B cell (primary cell): Measurements from ENCODE around the gene MTHFD1L. TPM values are rescaled to one million over a fixed set of nuclear protein-coding genes. Genes with fewer than 3 reads are reported as not detected.

Experiments used
- ATAC-seq: fragments of 200-7000 bp; cut with Tn5 transposase; one replicate; pipeline ENCODE4 v1.10.0; 2021; ENCODE audit warnings: low read depth, mild to moderate bottlenecking, moderate number of reproducible peaks, moderate library complexity
- CTCF ChIA-PET: fragments of 350-600 bp; sonication (Branson Sonifier 250); formaldehyde crosslinking; loops from one replicate; lab custom pipeline; 2021; ENCODE audit warnings: antibody characterized with exemption, inconsistent platforms; lab: Charles Lee
- POLR2A ChIA-PET: fragments of 350-600 bp; sonication (Branson Sonifier 250); formaldehyde crosslinking; loops from one replicate; lab custom pipeline; 2021; ENCODE audit warnings: antibody characterized with exemption; lab: Charles Lee
- DNase-seq: peaks from one replicate; pipeline ENCODE4 v3.0.0; 2013
- H2AFZ ChIP-seq: 2 replicates; pipeline ENCODE4 v1.6.1; 2012; ENCODE audit warnings: mild to moderate bottlenecking, low read depth, low read length; ENCODE audit not compliant: insufficient read depth, poor library complexity, severe bottlenecking
- H3K27ac ChIP-seq, 2 donors: 1 replicate in 1 of 2; 2 replicates in 1 of 2; pipeline ENCODE4 v1.5.1; 2012 to 2013; ENCODE audit warnings: low read length in 2 of 2, mild to moderate bottlenecking in 2 of 2, moderate library complexity in 1 of 2
- H3K27me3 ChIP-seq, 4 experiments: fragments of 200-600 bp in 1 of 4; sonication (generic) in 1 of 4; replicated peaks in 1 of 4; 1 replicate in 2 of 4; 2 replicates in 2 of 4; pipeline versions ENCODE4 v1.6.1 to v1.7.0; 2013 to 2016; ENCODE audit warnings: low read length in 3 of 4, mild to moderate bottlenecking in 2 of 4, mixed read lengths in 1 of 4, moderate library complexity in 1 of 4; ENCODE audit not compliant: insufficient read depth in 4 of 4, control insufficient read depth in 3 of 4; ENCODE audit errors: control extremely low read depth in 1 of 4
- H3K36me3 ChIP-seq, 2 experiments: replicated peaks in 1 of 2; 1 replicate in 1 of 2; 2 replicates in 1 of 2; pipeline versions ENCODE4 v1.6.1 to v1.7.1; 2013; ENCODE audit warnings: low read length in 1 of 2; ENCODE audit not compliant: insufficient read depth in 2 of 2, control insufficient read depth in 1 of 2; ENCODE audit errors: control extremely low read depth in 1 of 2, extremely low read depth in 1 of 2
- H3K4me1 ChIP-seq, 2 donors: fragments of 200-600 bp in 1 of 2; sonication (generic) in 1 of 2; 1 replicate in 1 of 2; 2 replicates in 1 of 2; pipeline versions ENCODE4 v1.5.1 to v1.6.1; 2013 to 2017; ENCODE audit warnings: low read length in 2 of 2; ENCODE audit not compliant: control insufficient read depth in 2 of 2, insufficient read depth in 2 of 2
- H3K4me2 ChIP-seq: replicated peaks from 2 replicates; pipeline ENCODE3; 2012; ENCODE audit warnings: mild to moderate bottlenecking, low read depth, low read length; ENCODE audit not compliant: poor library complexity, severe bottlenecking
- H3K4me3 ChIP-seq, 5 experiments: fragments of 200-600 bp in 1 of 5; sonication (generic) in 1 of 5; 1 replicate in 3 of 5; 2 replicates in 2 of 5; pipeline versions ENCODE4 v1.5.1 to v1.7.0; 2011 to 2016; ENCODE audit warnings: low read length in 4 of 5, mild to moderate bottlenecking in 4 of 5, low read depth in 2 of 5, control low read depth in 1 of 5, moderate library complexity in 1 of 5; ENCODE audit not compliant: insufficient read depth in 1 of 5; ENCODE audit errors: control extremely low read depth in 1 of 5, extremely low read depth in 1 of 5
- H3K79me2 ChIP-seq: fragments of 200-600 bp; sonication (generic); one replicate; pipeline ENCODE4 v1.6.0; 2016; ENCODE audit warnings: low read length; ENCODE audit not compliant: control insufficient read depth, insufficient read depth
- H3K9ac ChIP-seq: fragments of 200-600 bp; sonication (generic); 2 replicates; pipeline ENCODE4 v1.6.1; 2017; ENCODE audit warnings: mild to moderate bottlenecking, low read length, moderate library complexity
- H3K9me3 ChIP-seq, 3 donors: one replicate each; pipeline versions ENCODE4 v1.6.1 to v1.7.1; 2013; ENCODE audit warnings: low read length in 2 of 3; ENCODE audit not compliant: control insufficient read depth in 2 of 3, insufficient read depth in 1 of 3; ENCODE audit errors: control extremely low read depth in 1 of 3
- H4K20me1 ChIP-seq: 2 replicates; pipeline ENCODE4 v1.6.0; 2012; ENCODE audit warnings: mild to moderate bottlenecking, low read length; ENCODE audit not compliant: insufficient read depth, control insufficient read depth, poor library complexity, severe bottlenecking
- H3K27ac Mint-ChIP-seq: one replicate; pipeline ENCODE4 v1.8.0; 2021; ENCODE audit warnings: mixed read lengths
- H3K27me3 Mint-ChIP-seq: one replicate; pipeline ENCODE4 v1.8.0; 2021; ENCODE audit warnings: mixed read lengths
- H3K4me1 Mint-ChIP-seq: one replicate; pipeline ENCODE4 v1.8.0; 2021; ENCODE audit warnings: mixed read lengths
- H3K4me3 Mint-ChIP-seq: one replicate; pipeline ENCODE4 v1.8.0; 2021; ENCODE audit warnings: mixed read lengths
- H3K9me3 Mint-ChIP-seq: one replicate; pipeline ENCODE4 v1.8.0; 2022; ENCODE audit warnings: mixed read lengths; ENCODE audit not compliant: insufficient read depth
- EZH2 ChIP-seq: IDR thresholded peaks from 2 replicates; pipeline ENCODE4 v1.6.1; 2012; ENCODE audit warnings: borderline replicate concordance, low read depth, mild to moderate bottlenecking, moderate library complexity, low read length; ENCODE audit not compliant: insufficient read depth, poor library complexity, severe bottlenecking
- WGBS: methylation state at CpG from one replicate; pipeline ENCODE4 v1.1.5; 2013; ENCODE audit warnings: missing lambda C conversion rate; ENCODE audit not compliant: insufficient coverage; 5-methylcytosine and 5-hydroxymethylcytosine counted together
- intact Hi-C: fragments of 100-400 bp; cut with micrococcal nuclease; formaldehyde crosslinking; loops from one replicate; pipeline ENCODE4 v1.10.0; 2022
- polyA plus RNA-seq: library from polyadenylated mRNA; depleted of rRNA; stranded (reverse); fragments of >200 nt; gene quantifications from 2 replicates; pipeline ENCODE4 v1.2.3, GENCODE V29; 2012
- total RNA-seq, 2 donors: library from RNA; stranded (reverse); fragments of 120-200 nt in 1 of 2; gene quantifications; 1 replicate in 1 of 2; 2 replicates in 1 of 2; pipeline versions ENCODE4 v1.2.3 to v1.2.4, GENCODE V29; 2013 to 2022
- TF ChIP-seq, protein P1 (sequence below): fragments of 200-600 bp; IDR thresholded peaks from one replicate; pipeline ENCODE4 v1.8.0; 2022; ENCODE audit warnings: antibody characterized with exemption, mild to moderate bottlenecking

Gene MTHFD1L
- total and polyA plus RNA-seq, 2 donors (not counting 1 experiment from before 2014, with no cell fraction given) = 2.9 to 16.1 TPM

DNA sequence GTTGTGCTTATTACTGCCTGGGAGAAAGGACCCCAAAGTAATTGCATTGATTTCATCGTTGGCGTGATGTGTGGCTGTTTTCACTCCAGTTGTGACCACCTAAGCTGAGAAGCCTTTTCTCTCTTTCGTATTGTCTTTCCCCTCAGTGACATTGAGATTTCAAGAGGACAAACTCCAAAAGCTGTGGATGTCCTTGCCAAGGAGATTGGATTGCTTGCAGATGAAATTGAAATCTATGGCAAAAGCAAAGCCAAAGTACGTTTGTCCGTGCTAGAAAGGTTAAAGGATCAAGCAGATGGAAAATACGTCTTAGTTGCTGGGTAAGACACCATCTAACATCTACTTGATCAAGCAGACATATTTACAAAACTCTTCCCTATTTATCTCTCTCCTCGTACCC is 60.5 kb downstream of the MTHFD1L start:
- H3K27ac Mint-ChIP-seq = no peak overlapping the region
- TF ChIP-seq EZH2 = no peak
- TF ChIP-seq, protein P1, sequence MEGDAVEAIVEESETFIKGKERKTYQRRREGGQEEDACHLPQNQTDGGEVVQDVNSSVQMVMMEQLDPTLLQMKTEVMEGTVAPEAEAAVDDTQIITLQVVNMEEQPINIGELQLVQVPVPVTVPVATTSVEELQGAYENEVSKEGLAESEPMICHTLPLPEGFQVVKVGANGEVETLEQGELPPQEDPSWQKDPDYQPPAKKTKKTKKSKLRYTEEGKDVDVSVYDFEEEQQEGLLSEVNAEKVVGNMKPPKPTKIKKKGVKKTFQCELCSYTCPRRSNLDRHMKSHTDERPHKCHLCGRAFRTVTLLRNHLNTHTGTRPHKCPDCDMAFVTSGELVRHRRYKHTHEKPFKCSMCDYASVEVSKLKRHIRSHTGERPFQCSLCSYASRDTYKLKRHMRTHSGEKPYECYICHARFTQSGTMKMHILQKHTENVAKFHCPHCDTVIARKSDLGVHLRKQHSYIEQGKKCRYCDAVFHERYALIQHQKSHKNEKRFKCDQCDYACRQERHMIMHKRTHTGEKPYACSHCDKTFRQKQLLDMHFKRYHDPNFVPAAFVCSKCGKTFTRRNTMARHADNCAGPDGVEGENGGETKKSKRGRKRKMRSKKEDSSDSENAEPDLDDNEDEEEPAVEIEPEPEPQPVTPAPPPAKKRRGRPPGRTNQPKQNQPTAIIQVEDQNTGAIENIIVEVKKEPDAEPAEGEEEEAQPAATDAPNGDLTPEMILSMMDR = no peak
- ATAC-seq (no peak), DNase-seq (no peak)
- Histone ChIP-seq H4K20me1 (no peaks in the 10 kb centered on the region), H3K4me3 (no peak overlapping the region), H3K36me3 (peaks cover 7 to 9% of the 10 kb centered on the region in 2 experiments), H3K4me1 (peaks cover 14% of the 10 kb centered on the region in 2 donors), H3K9me3 (no peaks in the 10 kb centered on the region), H3K79me2 (no peaks in the 10 kb centered on the region), H2AFZ (no peak overlapping the region), H3K27ac (peak overlapping the region in 1 of 2 donors; percentile 76), H3K4me2 (no peak overlapping the region), H3K9ac (no peak overlapping the region), H3K27me3 (no peaks in the 10 kb centered on the region)
- ChIA-PET POLR2A (no interaction called here), CTCF (interaction anchor here (1.4 kb wide), 1 partner anchor 399 kb away, joined by 4 read pairs; no protein-coding TSS in a partner anchor)
- WGBS = 97% methylated on average over 4 of the region's 7 CpGs
- no peak overlapping the region for H3K4me3 Mint-ChIP-seq
- peaks cover 25% of the 10 kb centered on the region for H3K4me1 Mint-ChIP-seq
- no peaks in the 10 kb centered on the region for H3K27me3 Mint-ChIP-seq
- intact Hi-C loops = no loop called here
- H3K9me3 Mint-ChIP-seq = no peaks in the 10 kb centered on the region

- TF ChIP-seq, protein P1 = peak; percentile 14
- TF ChIP-seq EZH2 = no peak
- Histone ChIP-seq H3K4me3 (no peak overlapping the region), H3K4me2 (no peak overlapping the region), H3K27me3 (no peaks in the 10 kb centered on the region), H2AFZ (no peak overlapping the region), H3K4me1 (peaks cover 14% of the 10 kb centered on the region in 2 donors), H3K9ac (no peak overlapping the region), H4K20me1 (no peaks in the 10 kb centered on the region), H3K36me3 (peaks cover 4 to 7% of the 10 kb centered on the region in 2 experiments), H3K79me2 (no peaks in the 10 kb centered on the region), H3K9me3 (no peaks in the 10 kb centered on the region), H3K27ac (no peak overlapping the region)
- ATAC-seq (no peak), DNase-seq (no peak)
- H3K27me3 Mint-ChIP-seq = no peaks in the 10 kb centered on the region
- intact Hi-C loops = no loop called here
- no peaks in the 10 kb centered on the region for H3K9me3 Mint-ChIP-seq
- ChIA-PET POLR2A (interaction anchor here (0.7 kb wide), 1 partner anchor 1866 kb away, joined by 10 read pairs; no protein-coding TSS in a partner anchor), CTCF (interaction anchor here (1.3 to 2.6 kb wide), 3 partner anchors 37 to 511 kb away, joined by 3 to 9 read pairs (median 4); no protein-coding TSS in a partner anchor)
- H3K4me1 Mint-ChIP-seq = peaks cover 25% of the 10 kb centered on the region
- WGBS = 90% methylated on average over 2 of the region's 3 CpGs
- H3K27ac Mint-ChIP-seq = no peak overlapping the region
- H3K4me3 Mint-ChIP-seq = no peak overlapping the region
Measured at GRCh38 chr6:150928882-150929281, 63.4 kb downstream of the MTHFD1L start.
